NCI-H2227 treated with DMSO at 0.1 percent for 48 hours (cell line): ENCODE results near the gene ARFGAP2.
A peak's percentile ranks its signal among the peaks of the same experiment; 100 is the strongest.

ENCODE experiments used
- DNase-seq: peaks from one replicate; lab custom pipeline; 2025; lab: John Stamatoyannopoulos, UW

ARFGAP2 gene

DNA sequence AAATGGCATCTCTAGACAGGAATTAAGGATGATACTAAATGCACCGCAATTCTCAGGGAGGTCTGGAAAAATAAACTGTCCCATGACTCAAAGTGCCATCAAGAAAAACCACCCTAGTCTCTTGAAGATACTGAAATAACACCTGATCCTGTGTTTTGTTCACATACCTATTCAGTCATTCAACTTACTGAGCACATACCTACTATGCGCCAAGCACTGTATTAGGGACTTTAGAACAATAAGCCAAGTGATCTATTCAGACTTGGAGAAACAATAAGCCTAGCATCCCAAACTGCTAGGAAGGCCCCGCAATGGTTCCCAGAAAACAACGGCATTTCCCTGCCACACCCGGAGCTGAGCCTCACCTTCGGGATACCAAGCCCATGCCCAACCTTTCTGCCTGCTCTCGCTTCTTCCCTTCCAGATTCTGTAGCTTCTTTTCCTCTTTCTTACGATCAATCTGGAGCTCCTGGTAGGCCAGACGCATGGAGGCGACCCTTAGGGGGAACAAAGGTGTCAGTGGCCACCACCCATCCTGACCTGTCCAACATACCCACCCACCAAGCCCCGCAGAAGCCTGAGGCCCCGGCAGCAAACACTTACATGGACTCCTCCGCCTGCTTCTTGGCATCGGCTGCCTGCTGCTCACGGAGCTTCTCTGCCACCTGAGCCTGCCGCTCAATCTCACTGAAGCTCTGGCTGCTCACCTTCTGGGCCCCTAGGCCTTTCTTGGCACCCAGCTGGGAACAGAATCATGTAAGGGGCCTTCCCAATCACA, 5.4 kb downstream of the ARFGAP2 start:
- no peak for DNase-seq

DNA sequence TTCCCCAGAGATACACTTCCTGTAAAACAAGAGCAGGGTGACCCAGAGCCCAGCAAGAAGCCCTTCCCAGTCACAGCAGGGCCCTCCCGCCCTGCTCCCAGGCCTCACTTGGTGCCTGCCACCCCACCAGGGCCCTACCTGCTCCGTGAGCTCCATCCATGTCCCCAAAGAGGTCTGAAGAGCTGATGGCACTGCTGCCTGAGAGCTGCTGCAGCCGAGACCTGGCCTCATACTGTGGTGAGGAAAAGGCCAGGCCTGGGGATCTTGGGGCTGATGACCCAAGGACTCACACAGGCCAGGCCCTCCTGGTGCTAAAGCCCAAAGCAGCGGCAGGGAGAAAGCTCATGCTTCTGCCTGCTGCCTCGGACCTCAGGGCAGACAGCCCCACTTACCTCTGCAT, 10.3 kb downstream of the ARFGAP2 start:
- no peak for DNase-seq

DNA sequence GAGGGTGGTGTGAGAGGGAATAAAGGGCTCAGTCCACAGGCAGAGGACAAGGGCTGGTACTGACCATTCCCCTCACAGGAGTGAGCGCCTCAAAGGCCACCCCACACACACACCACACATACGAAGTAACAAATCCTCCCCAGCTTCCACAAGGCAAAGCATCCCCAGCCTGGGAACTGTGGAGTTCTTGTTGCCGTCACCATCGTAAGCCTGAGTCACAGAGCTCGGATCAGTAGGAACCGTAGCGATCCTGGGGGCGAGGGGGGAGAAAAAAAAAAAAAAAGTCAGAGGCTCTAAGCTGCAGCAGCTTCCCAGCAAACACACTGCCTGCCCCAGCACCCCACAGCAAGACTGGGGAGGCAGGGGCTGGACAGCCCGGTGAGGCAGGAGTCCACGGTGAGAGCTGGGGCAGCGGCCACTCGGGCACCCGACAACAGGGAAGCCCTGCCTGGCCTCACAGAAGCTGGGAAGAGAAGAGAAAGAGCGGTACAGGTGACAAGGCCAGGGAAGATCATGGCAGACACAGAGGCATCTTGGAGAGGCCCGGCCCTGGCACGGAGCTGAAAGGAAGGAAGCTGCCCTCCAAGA, 11.3 kb downstream of the ARFGAP2 start:
- DNase-seq, result no peak

DNA sequence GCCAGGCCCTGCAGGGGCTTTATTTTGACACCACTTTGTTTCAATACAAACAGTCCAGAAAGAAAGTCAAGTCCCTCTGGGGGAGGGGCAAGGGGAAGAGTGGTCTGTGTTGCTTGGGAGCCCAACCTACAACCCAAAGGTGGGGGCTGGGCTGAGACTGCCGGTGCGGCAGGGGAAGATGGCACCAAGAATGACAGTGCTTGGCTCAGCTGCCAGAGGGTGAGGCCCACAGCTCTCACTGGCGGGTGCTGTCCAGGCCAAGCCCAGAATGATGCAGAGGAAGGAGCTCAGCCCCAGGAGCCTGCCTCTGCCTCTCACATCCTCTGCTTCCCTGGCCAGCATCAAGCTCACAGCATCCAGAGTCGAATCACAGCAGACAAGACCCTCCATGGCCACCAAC, 12.4 kb downstream of the ARFGAP2 start:
- no peak for DNase-seq

DNA sequence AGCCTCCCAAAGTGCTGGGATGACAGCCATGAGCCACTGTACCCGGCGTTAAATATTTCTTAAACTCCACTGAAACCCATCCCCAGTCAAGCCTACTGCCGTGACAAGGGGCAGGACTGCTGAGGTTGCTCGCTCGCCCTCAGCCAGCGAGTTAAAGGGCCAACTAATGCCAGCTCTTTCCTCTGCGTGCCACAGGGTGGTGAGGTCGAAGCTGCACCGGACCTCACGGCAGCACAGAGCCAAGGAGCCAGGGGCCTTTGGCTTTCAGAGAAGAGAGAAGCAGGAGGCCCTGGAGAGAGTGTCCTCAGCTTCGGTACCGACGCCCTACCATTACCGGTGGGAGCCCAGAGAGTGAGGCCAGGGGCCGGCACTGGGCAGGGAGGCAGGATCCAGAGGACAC, 12.8 kb downstream of the ARFGAP2 start:
- no peak for DNase-seq

DNA sequence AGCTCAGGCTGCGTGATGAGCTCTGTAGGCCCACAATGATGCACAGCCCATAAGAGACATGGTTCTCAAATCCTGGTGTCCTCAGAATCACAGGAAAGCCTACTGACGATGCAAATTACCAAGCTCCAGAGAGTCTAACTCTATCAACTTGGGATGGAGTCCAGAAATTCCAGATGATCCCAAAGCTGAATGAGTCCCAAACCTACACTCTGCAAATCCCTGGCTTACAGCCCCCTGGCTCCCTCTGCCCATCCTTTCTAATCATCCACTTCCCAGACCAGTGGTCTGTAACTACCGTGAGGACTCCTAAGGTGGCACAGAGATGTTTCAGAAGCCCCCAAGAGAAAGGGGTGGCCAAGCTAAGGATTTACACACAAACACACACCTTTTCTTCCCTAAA, 13.5 kb downstream of the ARFGAP2 start:
- DNase-seq, result no peak

DNA sequence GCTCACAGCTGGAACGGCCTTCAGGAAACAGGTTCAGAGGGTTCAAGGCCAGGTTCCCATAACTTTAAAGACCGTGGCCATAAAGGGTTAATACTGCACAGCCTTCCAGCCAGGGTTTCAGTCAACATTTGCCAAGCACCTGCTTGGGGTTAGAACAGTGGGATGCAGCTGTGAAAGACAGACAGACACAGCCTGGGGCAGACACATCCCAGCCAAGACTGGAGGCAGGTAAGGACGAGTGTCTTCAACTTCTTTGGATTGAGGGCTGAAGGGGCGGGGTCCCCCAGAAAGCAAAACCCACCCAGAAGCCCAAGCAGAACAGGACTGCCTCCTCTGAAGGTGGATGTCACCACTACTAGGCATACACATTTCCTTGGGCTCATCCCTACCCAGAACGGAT, 14.3 kb downstream of the ARFGAP2 start:
- DNase-seq, result no peak

DNA sequence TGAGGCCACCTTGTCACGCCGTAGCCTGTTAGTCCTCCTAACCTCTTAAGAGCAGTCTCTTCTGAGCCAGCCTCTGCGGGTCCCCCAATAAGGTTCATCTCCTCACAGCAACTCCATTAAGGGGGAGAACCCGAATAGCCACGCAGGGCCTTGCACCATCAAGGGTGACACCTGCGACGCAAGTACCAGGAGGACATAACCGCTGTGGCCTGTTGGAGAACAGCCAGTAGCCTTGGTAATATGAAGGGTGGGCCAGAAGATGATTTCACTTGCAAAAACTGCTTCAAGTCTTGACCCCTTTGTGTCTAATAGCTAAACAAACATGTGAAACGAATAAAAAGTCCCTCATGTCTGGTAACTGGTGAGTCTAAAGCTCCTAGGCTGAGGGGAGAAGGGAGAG, 14.8 kb downstream of the ARFGAP2 start:
- no peak for DNase-seq

DNA sequence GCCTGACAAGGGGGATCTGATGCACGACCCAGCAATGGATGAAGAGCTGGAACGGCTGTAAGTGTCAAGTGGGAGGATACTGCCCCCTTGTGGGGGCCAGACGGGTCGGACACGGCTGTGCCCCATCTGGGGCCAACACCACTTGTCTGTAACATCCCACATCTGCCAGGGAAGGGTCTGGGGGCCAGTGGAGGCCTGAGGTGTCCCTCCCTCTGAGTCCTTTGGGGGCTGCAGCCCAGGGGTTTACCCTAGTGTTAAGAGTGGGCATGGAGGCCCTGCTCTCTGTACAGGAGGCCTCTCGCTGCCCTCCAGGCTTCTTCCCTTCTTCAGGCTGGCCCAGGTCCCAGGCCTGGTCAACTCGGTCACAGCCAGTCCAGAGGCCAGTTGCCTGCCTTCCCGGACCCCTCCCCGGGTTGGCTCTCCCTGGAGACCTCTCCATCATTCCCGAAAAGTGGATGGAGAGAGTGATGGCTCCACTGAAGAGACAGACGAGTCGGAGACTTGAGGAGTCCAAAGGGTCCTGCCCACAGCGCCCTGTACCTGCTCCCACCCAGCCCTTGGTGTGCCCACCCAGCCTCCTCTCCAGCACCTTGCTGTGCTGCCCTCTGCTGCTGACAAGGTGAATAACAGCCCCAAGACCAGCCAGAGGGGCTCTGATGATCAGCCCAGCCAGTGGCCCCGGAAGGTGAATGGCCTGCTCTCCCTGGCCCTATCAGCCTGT, 15.4 kb downstream of the ARFGAP2 start:
- peak; percentile 28 for DNase-seq

DNA sequence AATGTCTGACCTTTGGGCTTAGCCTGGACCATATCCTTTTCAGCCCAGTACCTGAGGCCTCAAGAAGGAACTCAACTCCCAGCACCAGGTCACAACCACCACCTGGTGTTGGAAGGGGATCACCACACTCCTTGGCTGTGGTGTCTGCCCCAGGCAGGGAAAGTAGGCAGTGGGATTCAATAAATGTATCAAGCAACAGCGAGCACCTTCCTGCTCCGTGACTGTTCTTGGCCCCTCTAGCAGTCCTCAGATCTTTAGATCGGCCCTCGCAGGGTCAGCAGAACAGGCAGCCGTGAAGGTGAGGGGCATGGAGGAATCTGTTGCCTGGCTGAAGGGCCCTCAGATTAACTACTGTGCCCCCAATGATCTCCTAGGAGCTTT, 15.9 kb downstream of the ARFGAP2 start:
- no peak for DNase-seq

DNA sequence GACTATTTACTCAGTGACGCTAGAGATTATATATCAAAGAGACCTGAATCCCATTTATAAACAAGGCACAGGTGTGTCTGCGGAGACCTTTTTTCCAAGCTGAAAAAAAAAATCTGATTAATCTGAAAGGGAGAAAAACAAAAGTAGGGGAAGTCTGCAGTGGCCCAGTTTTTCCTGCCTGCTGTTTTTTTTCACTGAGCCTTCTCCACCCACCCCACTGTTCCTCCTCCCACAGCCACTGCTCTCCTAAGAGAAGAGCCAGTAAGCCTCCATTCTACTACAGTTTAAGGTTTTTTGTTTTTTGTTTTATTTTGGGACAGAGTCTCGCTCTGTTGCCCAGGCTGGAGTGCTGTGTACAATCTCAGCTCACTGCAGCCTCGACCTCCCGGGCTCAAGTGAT, 18.4 kb downstream of the ARFGAP2 start:
- DNase-seq, result no peak

DNA sequence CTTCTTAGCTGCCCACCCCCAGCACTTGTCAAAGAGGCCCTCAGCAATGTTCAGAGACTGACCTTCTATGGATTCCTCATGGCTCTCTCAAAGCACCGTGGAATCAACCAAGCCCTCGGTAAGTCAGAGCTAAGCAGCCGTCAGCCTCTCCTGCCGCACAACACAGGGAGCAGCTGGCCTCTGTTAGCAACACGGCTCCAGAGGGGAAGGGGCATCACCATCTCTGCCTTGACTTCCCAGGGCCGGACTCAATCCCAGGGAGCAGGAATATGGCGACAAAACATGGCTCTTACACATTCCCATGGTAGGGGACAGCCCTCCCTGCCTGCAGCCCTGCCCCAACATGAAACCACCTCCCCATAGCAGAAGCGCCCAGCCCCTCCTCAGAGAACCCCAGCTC, 18.9 kb downstream of the ARFGAP2 start:
- no peak for DNase-seq

DNA sequence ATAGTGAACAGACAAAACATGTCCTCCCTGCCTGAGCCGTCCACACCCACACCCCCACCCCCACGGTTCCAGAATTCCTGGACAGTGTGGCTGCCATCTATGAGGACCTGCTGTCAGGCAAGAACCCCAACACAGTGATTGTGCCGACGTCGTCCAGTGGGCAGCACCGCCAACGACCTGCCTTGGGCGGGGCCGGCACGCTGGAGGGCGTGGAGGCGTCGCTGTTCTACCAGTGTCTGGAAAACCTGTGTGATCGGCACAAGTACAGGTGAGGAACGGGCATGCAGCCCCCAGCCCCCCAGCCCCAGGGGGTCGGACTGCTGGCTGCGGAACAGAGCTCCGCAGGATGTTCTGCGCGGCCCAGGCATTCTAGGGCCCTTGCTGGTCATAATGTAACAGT, 19.7 kb downstream of the ARFGAP2 start:
- no peak for DNase-seq

DNA sequence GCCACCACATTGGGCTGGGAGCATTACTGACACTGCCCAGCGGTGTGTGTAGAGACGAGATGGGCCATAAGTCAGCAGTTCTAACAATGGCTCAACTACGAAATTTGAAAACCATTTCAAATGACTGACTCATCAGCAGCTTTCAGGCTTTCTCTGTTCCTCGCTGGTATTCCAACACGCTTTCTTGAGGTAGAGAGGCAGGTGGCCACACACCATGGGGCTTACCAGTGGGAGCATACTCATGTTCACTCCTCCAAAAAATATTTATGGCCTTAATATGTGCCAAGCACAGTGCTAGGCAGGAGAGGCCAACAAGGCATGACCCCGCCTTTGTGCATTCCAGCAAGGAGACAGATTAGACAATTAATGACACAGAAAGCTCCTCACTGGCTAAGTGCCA, 20.3 kb downstream of the ARFGAP2 start:
- no peak for DNase-seq

DNA sequence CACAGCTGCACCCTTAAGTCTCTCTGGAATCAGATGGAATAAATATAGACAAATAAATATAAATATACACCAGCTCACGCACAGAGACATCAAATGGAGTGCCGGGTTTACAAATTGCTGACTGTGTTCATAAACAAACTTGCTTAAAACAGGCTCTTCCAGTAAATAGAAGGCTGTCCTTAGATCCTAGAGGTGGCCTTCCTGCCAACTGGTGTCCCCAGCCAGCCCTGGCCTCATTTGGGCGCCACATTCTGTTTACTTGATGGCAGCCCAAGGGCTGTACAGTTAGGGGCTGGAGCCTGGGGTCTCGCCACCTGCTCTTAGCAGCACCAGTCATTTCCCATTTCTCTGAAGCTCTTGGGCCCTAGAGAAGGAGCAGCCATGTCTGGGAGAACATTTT, 20.8 kb downstream of the ARFGAP2 start:
- no peak for DNase-seq

DNA sequence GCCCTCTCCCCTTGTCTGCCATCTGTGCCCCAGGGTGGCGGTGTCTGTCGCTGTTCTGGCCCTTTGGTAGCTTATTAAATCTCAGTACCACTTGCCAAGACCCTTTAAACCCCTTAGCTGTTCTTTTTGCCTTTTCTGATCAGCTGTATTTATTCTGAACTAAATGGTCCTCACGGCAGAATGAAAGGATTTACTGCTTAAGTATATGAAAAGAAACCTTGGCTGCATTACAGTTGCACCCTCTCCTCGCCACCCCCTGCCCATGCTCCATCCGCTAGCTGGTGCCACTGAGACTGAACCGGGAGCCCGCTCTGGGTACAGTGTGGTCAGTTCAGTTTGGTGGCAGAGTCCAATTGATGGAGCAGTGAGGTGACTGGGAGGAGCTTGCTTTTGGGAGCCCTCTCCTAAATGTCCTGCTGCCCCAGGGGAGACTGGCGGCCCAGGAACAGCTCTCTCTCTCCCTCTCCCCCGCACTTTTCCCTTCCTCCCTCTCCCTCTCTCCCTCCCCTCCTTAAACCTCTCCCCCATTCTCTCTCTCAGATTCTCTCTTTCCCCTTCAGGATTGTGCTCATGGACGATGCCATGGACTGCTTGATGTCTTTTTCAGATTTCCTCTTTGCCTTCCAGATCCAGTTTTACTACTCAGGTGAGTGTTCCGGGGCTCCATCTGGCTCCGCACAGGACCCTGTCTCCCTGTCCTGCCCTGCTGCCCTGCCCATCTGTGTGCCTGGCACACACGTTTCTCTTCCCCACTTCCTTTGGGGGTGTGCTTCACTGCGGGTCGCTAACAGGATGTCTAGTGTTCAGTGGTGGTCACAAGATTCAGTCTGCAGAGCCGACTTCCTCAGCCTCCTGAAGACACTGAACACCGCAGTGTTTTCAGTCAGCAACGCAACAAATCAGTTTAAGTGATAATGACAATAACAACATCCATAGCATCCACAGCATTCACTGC, 21.8 kb downstream of the ARFGAP2 start:
- DNase-seq, result no peak

DNA sequence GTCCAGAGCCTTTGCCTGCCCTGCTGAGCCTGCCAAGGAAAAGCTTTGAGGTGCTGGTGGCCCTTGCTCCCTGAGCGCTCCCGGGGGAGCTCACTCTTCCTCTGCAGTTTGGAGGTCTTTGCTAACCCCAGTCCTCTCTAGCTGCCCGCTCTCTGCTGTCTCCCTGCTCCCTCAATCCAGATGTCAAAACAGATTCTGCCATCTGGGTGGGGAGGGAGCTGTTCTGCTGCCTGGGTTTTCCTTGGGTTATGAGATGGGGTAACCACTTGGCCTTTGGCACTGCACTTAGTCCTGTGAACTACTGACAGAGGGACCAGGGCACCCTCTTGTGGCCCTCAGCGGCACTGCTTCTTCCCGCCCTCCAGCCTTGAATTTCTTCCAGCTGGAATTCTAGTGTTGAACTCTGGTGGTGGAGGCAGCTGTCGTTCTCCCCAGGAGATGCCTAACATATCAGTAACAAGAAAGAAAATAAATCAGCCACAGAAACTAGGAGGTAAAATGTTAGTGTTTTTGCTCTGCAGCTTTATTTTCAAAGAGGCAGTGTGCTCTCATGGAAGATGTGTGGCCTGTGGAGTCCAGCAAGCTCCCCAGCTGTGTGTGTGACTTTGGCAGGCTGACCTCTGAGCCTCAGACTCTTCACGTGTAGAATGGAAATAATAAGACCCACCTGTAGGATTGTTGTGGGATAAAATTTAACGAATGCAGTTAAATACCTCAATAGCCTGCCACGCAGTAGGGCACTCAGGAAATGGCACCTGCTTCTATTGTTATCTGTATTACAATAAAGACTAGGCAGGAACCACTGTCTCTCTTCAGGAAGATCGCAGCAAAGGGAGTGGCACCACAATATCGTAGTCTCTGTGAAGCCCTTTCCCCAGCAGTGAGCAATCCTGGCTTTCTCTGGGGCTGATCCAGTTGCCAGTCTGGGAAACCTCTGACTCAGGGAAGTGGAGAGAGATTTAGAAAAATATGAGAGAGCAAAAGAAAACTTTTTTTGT, 23.4 kb downstream of the ARFGAP2 start:
- DNase-seq, result peak; percentile 41

DNA sequence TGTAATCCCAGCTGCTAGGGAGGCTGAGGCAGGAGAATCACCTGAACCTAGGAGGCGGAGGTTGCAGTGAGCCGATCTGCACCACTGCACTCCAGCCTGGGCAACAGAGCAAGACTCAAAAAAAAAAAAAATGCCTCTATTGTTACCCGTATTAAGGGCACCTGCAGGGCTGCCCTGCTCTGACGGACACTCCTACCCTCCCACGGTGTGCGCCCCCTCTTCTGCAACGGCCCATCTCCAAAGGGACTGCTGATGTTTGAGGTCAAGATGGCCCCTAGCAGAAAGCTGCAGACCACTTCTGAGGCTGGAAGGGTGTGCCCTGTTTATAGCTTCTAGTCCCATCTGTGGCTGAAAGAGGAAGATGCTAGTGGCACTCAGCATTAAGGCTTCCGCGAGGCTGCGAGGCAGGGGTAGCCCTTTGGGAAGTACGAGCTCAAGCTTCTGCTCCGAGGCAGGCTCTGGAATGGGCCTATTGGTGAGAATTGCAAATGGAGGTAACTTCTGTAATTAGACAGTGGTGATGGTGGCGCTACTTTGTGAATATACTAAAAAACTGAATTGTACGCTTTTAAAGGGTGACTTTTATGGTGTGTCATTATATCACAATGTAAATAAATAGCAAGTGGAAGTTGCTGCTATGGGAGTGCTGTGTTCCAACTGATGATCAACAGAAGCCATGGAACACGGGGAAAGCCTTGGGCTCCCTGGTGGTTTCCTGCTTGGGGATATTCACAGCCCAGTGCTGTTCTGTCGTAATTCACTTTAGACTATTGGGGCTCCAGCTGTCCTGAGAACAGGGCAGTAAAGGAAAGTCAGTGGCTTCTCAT, 24.3 kb downstream of the ARFGAP2 start:
- no peak for DNase-seq

DNA sequence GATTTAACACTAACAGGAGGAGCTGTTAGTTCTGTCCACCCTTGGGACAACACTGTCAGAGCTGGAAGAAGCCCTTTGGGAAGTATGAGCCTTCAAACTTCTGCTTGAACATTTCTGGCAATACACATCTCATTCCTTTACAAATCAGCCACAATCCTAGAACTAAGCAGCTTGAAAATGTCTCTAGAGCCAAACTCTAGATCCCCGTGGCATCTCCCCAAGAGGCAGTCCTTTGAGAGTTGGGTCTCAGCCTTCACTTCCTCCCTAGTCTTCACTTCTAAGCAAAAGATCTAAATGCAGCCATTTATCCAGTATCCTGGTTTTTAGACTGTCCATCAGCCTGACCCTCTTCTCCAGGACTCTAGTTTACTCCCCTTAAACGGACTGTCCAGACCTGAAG, 26.9 kb downstream of the ARFGAP2 start:
- DNase-seq, result no peak

DNA sequence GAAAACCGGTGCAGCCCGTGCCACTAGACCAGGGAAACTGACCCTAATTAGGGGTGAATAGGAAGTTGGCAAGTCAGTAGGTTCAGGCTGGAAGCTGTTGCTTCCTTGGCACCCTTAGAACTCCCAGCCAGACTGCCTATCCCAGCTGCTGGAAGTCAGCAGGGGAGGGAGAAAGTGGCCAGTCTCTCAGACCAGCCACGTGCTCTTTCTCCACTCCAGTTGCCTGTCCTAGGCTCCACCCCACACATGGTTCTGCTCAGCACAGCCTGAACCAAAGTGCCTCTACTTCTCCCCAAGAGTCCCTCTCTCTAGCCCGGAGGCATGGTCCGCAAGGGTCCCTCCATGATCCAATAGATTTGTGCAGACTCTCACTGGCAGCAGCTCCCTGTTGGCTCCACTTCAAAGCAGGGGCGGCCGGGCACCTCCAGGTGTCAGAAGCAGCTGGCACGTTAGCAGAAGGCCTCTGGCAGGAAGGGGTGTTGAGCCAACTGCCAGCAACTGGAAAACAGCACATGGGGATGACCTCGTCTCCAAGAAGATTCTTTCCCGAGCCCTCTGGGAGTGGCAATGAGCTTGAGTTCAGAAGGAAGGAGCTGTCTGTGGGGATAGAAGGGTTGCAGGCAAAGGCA, 27.7 kb downstream of the ARFGAP2 start:
- no peak for DNase-seq
